ENCODE data around the gene RALGPS1. TPM values are rescaled to one million over a fixed set of nuclear protein-coding genes. Genes with fewer than 3 reads are reported as not detected.
A peak's percentile ranks its signal among the peaks of the same experiment; 100 is the strongest.

The RALGPS1 gene
- polyA plus RNA-seq, 3 donors, result 0.60 to 4.6 (median 1.3) TPM

- H3K9ac ChIP-seq (ENCODE audit: insufficient read depth, low read length, poor library complexity, severe bottlenecking), result no peak overlapping the region
- peaks cover 0 to 3% of the 10 kb centered on the region in 2 donors for H3K27me3 ChIP-seq (ENCODE audit: control insufficient read depth in 2 of 2, insufficient read depth in 2 of 2, low read length in 2 of 2)
- Mint-ChIP-seq H3K9me3 (no peaks in the 10 kb centered on the region), H3K4me3 (no peak overlapping the region), H3K27me3 (ENCODE audit: low read depth in 3 of 3) (peaks cover 1 to 10% (median 9%) of the 10 kb centered on the region in 3 donors), H3K36me3 (no peaks in the 10 kb centered on the region), H3K4me1 (peaks cover 13% of the 10 kb centered on the region), H3K27ac (no peak overlapping the region)
- H4K20me1 ChIP-seq (ENCODE audit: insufficient read depth, low read length), result no peaks in the 10 kb centered on the region
- no peak overlapping the region for H2AFZ ChIP-seq (ENCODE audit: insufficient read depth, low read depth, low read length, poor library complexity, severe bottlenecking)
- no peak overlapping the region for H3K4me3 ChIP-seq (replicated peaks in 1 of 3; ENCODE audit: low read depth in 2 of 3, low read length in 3 of 3)
- DNase-seq, result no peak
- no peaks in the 10 kb centered on the region for H3K36me3 ChIP-seq (replicated peaks in 1 of 2; ENCODE audit: control insufficient read depth in 1 of 2, insufficient read depth in 2 of 2, low read length in 2 of 2)
- no peak overlapping the region for H3K27ac ChIP-seq (ENCODE audit: low read depth in 1 of 2, low read length in 2 of 2)
- no peaks in the 10 kb centered on the region for H3K4me1 ChIP-seq (ENCODE audit: control insufficient read depth in 1 of 2, insufficient read depth in 2 of 2, low read length in 2 of 2)
- TF ChIP-seq CTCF (IDR thresholded peaks at IDR 0.05), result no peak
- H3K9me3 ChIP-seq (replicated peaks in 1 of 2; ENCODE audit: control insufficient read depth in 1 of 2, insufficient read depth in 1 of 2, low read length in 2 of 2), result no peaks in the 10 kb centered on the region
- no peaks in the 10 kb centered on the region for H3K79me2 ChIP-seq (ENCODE audit: insufficient read depth, low read length)
- 92% methylated on average over 9 of the region's 10 CpGs for WGBS (ENCODE audit: insufficient coverage)
- H3K4me2 ChIP-seq (replicated peaks; ENCODE audit: extremely low read depth, low read length, poor library complexity, severe bottlenecking), result no peak overlapping the region
- intact Hi-C loops (cut with micrococcal nuclease), result no loop called here
These were observed 245.5 kb downstream of the RALGPS1 start for GRCh38 chr9:127159949-127160610.

GRCh38 chr9:127161081-127161624 lies 246.6 kb downstream of the RALGPS1 start:
- no peaks in the 10 kb centered on the region for H3K36me3 ChIP-seq (replicated peaks in 1 of 2; ENCODE audit: control insufficient read depth in 1 of 2, insufficient read depth in 2 of 2, low read length in 2 of 2)
- no peaks in the 10 kb centered on the region for H3K9me3 ChIP-seq (replicated peaks in 1 of 2; ENCODE audit: control insufficient read depth in 1 of 2, insufficient read depth in 1 of 2, low read length in 2 of 2)
- H3K27ac ChIP-seq (ENCODE audit: low read depth in 1 of 2, low read length in 2 of 2), result no peak overlapping the region
- Mint-ChIP-seq H3K36me3 (no peaks in the 10 kb centered on the region), H3K27ac (peak overlapping the region in 1 of 7 donors; percentile 44), H3K9me3 (no peaks in the 10 kb centered on the region), H3K27me3 (ENCODE audit: low read depth in 3 of 3) (peaks cover 1 to 7% (median 3%) of the 10 kb centered on the region in 3 donors), H3K4me3 (no peak overlapping the region), H3K4me1 (peaks cover 16% of the 10 kb centered on the region)
- WGBS (ENCODE audit: insufficient coverage), result 100% methylated on average over 5 of the region's 9 CpGs
- no peak overlapping the region for H2AFZ ChIP-seq (ENCODE audit: insufficient read depth, low read depth, low read length, poor library complexity, severe bottlenecking)
- no peak for DNase-seq
- H4K20me1 ChIP-seq (ENCODE audit: insufficient read depth, low read length), result no peaks in the 10 kb centered on the region
- no peak overlapping the region for H3K4me3 ChIP-seq (replicated peaks in 1 of 3; ENCODE audit: low read depth in 2 of 3, low read length in 3 of 3)
- H3K4me2 ChIP-seq (replicated peaks; ENCODE audit: extremely low read depth, low read length, poor library complexity, severe bottlenecking), result no peak overlapping the region
- H3K9ac ChIP-seq (ENCODE audit: insufficient read depth, low read length, poor library complexity, severe bottlenecking), result no peak overlapping the region
- no peaks in the 10 kb centered on the region for H3K4me1 ChIP-seq (ENCODE audit: control insufficient read depth in 1 of 2, insufficient read depth in 2 of 2, low read length in 2 of 2)
- intact Hi-C loops (cut with micrococcal nuclease), result no loop called here
- no peaks in the 10 kb centered on the region for H3K79me2 ChIP-seq (ENCODE audit: insufficient read depth, low read length)
- no peaks in the 10 kb centered on the region for H3K27me3 ChIP-seq (ENCODE audit: control insufficient read depth in 2 of 2, insufficient read depth in 2 of 2, low read length in 2 of 2)
- TF ChIP-seq CTCF (IDR thresholded peaks at IDR 0.05), result no peak

Data from CD14-positive monocyte (primary cell).